T-helper 1 cell treated with Interleukin-12 subunit alpha and Interleukin-12 subunit beta and Interleukin-4 antibody, amounts not matched to agents 30 μg/mL and 1 μg/mL, for 36 hours (primary cell): ENCODE measurements around the gene SSNA1.

Experiments used
- H3K27ac Mint-ChIP-seq: one replicate; pipeline ENCODE4 v1.8.0; 2021; ENCODE audit warnings: mild to moderate bottlenecking, mixed read lengths
- H3K27me3 Mint-ChIP-seq: one replicate; pipeline ENCODE4 v1.8.0; 2021; ENCODE audit warnings: low read depth, mixed read lengths
- H3K36me3 Mint-ChIP-seq: one replicate; pipeline ENCODE4 v1.8.0; 2021; ENCODE audit warnings: low read depth, mixed read lengths
- H3K4me1 Mint-ChIP-seq: one replicate; pipeline ENCODE4 v1.8.0; 2021; ENCODE audit warnings: low read depth, mixed read lengths
- H3K4me3 Mint-ChIP-seq: one replicate; pipeline ENCODE4 v1.8.0; 2021; ENCODE audit warnings: mild to moderate bottlenecking, moderate library complexity, mixed read lengths
- H3K9me3 Mint-ChIP-seq: one replicate; pipeline ENCODE4 v1.8.0; 2021; ENCODE audit warnings: mixed read lengths

The SSNA1 gene

DNA sequence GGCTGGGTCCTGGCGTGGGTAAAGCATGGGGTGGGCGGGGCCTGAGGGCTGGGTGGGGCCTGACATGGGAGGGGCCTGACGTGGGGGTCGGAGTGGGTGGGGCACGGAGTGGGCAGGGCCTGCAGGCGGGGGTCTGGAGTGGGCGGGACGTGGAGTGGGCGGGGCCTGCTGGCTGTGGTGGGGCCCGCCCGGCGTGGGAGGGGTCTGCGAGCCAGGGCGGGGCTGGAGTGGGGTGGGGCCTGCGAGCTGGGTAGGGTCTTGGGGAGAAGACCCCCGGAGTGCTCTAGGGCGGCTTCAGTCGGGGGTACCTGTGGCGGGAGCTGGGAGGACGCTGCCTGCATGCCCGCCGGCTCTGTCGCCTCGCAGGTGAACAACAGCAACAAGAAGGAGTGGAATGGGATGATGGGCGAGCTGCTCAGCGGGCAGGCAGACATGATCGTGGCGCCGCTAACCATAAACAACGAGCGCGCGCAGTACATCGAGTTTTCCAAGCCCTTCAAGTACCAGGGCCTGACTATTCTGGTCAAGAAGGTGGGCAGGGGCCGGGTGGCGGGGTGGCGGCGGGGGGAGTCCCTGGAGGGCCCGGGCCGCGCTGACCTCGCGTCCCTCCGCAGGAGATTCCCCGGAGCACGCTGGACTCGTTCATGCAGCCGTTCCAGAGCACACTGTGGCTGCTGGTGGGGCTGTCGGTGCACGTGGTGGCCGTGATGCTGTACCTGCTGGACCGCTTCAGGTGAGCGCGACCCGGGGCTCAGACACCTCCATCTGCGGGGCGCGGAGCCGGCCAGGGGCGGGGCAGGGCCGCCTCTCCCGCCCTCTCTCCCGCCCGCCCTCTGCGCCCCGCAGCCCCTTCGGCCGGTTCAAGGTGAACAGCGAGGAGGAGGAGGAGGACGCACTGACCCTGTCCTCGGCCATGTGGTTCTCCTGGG is 26.7 kb upstream of the SSNA1 start:
- Mint-ChIP-seq H3K36me3 (no peaks in the 10 kb centered on the region), H3K4me1 (peaks cover 11% of the 10 kb centered on the region), H3K27ac (no peak overlapping the region), H3K27me3 (peaks cover 29% of the 10 kb centered on the region), H3K4me3 (no peak overlapping the region), H3K9me3 (no peaks in the 10 kb centered on the region)

DNA sequence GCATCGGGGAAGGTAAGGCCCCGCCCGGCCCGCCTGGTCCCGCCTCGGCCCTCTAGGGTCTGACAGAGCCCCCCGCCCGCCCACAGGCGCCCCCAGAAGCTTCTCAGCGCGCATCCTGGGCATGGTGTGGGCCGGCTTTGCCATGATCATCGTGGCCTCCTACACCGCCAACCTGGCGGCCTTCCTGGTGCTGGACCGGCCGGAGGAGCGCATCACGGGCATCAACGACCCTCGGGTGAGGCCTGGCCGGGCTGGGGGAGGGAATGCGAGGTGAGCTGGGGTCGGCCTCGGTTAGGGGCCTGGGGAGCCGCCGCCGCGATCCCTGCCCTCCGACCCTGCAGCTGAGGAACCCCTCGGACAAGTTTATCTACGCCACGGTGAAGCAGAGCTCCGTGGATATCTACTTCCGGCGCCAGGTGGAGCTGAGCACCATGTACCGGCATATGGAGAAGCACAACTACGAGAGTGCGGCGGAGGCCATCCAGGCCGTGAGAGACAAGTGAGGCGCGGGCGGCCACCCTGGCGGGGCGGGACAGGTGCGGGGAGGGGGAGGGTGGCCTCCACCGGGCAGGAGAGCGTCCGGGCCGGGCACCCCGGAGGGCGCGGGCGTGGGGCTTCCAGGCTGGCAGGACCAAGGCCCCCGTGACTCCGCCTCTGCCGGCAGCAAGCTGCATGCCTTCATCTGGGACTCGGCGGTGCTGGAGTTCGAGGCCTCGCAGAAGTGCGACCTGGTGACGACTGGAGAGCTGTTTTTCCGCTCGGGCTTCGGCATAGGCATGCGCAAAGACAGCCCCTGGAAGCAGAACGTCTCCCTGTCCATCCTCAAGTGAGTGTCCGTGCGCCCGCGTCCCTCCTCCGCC is 25.7 kb upstream of the SSNA1 start:
- no peak overlapping the region for H3K27ac Mint-ChIP-seq
- no peak overlapping the region for H3K4me3 Mint-ChIP-seq
- H3K9me3 Mint-ChIP-seq, result no peaks in the 10 kb centered on the region
- H3K36me3 Mint-ChIP-seq, result no peaks in the 10 kb centered on the region
- H3K27me3 Mint-ChIP-seq, result peaks cover 29% of the 10 kb centered on the region
- H3K4me1 Mint-ChIP-seq, result peaks cover 6% of the 10 kb centered on the region

DNA sequence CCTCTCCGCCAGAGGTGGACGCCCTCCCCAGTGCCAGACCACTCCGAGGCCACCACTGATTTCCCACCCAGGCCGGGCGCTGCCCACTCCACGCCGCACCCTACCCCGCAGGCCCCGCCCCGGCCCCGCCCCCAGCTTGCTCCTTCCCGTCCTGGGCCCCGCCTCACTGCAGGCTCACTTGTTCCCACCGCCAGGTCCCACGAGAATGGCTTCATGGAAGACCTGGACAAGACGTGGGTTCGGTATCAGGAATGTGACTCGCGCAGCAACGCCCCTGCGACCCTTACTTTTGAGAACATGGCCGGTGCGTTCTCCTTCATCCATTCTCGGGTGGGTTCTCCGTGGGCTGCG is 25.1 kb upstream of the SSNA1 start:
- no peak overlapping the region for H3K4me3 Mint-ChIP-seq
- no peaks in the 10 kb centered on the region for H3K9me3 Mint-ChIP-seq
- peaks cover 4% of the 10 kb centered on the region for H3K4me1 Mint-ChIP-seq
- H3K27me3 Mint-ChIP-seq, result peaks cover 23% of the 10 kb centered on the region
- no peak overlapping the region for H3K27ac Mint-ChIP-seq
- no peaks in the 10 kb centered on the region for H3K36me3 Mint-ChIP-seq

DNA sequence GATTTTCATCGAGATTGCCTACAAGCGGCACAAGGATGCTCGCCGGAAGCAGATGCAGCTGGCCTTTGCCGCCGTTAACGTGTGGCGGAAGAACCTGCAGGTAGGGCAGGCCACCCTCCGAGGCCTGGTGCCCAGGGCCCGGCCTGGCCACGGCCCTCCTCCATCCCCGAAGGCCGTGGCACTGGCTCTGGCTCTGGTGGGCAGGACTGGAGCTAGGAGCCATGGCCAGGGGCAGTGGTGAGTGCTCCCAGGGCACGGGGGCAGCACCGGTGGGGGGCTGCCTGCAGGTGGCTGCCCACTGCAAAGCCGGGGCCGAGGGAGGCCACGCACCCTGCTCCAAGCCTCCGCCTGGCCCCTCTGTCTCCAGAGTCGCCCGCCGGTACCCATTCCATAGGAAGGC is 24.7 kb upstream of the SSNA1 start:
- Mint-ChIP-seq H3K27ac (no peak overlapping the region), H3K4me1 (peaks cover 4% of the 10 kb centered on the region), H3K27me3 (peaks cover 22% of the 10 kb centered on the region), H3K4me3 (no peak overlapping the region), H3K36me3 (no peaks in the 10 kb centered on the region), H3K9me3 (no peaks in the 10 kb centered on the region)

DNA sequence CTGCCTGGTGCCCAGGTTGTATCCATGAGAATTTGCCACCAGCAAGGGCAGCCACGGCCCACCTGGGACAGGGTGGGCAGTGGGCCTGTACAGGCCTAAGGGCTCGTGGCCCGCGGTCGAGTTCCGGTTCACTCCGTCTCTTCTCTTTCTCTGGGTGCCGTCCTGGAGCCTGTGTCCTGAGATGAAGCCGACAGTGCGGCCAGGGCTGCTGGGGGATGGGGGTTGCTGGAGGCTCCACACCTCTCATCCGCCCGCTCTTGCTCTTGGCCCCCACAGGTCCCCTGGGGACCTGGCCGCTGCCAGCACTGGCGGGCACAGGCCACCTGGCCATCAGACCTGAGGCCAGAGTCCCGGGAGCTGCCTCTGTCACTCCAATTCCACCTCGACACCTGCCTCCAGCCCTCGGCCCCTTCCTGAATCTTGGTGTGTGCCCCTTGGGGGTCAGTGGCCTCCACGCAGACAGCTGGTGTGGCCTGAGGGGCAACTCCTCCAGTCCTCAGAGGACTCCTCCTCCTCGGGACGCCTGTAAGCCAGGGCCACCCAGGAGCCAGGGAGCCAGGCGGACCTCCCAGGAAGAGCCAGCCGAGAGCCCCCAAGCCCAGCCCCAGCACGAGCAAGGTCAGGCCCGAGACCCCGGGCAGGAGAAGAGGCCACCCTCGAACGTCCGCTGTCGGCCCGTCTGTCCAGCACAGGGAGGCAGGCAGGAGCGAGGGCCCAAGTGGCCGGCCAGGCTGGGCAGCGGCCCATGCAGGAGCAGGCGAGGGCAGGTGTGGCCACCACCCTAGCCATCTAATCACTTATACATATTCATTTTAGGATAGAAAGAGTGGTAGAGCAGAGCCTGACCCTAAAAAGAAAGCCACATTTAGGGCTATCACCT is 23.9 kb upstream of the SSNA1 start:
- Mint-ChIP-seq H3K9me3 (no peaks in the 10 kb centered on the region), H3K36me3 (no peaks in the 10 kb centered on the region), H3K4me3 (no peak overlapping the region), H3K27ac (no peak overlapping the region), H3K4me1 (no peaks in the 10 kb centered on the region), H3K27me3 (peaks cover 14% of the 10 kb centered on the region)

DNA sequence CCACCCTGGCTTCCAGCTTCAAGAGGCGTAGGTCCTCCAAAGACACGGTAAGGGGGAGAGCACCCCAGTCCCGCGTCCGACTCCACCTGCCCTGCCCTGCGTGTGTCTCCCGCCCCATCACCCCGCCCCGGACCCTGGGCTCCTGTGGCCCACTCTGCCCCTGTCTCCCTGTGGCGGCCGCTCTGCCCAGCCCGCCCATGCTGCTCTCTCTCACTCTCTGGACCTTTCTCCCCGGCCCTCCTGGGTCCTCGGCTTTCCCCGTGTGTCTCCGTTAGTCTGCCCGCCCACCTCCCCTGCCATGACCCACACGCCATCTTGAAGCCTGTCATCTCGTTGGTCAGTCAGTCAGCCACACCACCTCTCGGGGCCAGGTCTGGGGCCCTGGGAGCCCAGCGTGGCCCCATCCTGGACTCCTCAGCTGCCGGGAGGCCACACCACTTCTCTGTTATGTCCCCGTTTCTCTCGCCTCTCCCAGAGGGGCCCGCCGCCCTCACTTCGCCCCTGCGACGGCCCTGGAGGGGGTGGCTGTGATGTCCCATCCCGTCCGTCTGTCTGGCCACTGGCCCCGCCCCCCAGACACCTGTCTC is 23.1 kb upstream of the SSNA1 start:
- Mint-ChIP-seq H3K9me3 (no peaks in the 10 kb centered on the region), H3K27me3 (peaks cover 14% of the 10 kb centered on the region), H3K4me3 (no peak overlapping the region), H3K27ac (no peak overlapping the region), H3K4me1 (no peaks in the 10 kb centered on the region), H3K36me3 (no peaks in the 10 kb centered on the region)

DNA sequence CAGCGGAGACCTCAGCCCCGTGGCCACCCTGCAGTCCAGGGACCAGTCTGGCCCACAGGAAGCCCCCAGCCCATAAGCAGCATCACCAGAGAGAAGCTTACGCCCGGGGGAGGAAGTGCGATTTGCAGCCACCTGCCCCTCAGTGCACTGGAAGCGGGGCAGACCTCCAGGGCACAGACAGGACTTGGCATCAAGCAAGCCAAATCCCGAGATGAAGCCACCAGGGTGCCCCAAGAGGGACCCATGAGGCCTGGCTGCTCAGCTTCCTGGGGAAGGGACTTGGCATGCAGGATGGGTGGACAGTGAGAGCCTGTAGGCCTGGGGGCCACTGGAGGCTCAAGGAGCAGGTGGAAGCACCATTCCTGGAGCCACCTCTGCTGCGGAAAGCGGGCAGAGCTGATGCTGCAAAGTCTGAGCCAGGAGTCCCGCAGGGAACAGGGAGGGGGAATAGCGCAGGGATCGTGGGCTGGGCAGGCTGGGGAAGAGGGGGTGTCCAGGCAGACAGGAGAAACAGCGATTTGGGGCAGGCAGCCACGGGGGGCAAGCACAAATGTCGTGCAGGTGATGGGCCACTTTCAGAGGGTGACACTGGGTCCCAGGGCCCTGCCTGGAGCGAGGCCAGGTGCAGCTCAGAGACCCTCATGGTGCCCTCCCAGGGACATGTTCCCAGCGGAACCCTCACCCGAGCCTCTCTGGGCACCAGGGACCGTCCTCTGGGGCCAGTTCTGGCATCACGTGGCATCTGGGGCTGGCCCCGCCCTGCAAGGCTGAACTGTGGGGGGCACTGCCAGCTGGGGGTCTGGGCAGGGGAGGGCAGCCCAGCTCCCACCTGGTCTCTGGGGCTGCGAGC is 21.9 kb upstream of the SSNA1 start:
- H3K4me3 Mint-ChIP-seq, result no peak overlapping the region
- no peaks in the 10 kb centered on the region for H3K36me3 Mint-ChIP-seq
- no peaks in the 10 kb centered on the region for H3K4me1 Mint-ChIP-seq
- no peak overlapping the region for H3K27ac Mint-ChIP-seq
- peaks cover 21% of the 10 kb centered on the region for H3K27me3 Mint-ChIP-seq
- H3K9me3 Mint-ChIP-seq, result no peaks in the 10 kb centered on the region

DNA sequence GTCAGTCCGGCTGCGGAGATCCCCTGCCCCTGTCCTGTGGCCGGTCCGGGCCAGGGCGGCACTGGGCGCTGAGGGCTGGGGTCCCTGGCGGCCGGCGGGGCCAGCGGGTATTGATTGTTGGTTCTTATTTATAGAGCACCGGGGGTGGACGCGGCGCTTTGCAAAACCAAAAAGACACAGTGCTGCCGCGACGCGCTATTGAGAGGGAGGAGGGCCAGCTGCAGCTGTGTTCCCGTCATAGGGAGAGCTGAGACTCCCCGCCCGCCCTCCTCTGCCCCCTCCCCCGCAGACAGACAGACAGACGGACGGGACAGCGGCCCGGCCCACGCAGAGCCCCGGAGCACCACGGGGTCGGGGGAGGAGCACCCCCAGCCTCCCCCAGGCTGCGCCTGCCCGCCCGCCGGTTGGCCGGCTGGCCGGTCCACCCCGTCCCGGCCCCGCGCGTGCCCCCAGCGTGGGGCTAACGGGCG is 21.2 kb upstream of the SSNA1 start:
- no peak overlapping the region for H3K4me3 Mint-ChIP-seq
- H3K36me3 Mint-ChIP-seq, result no peaks in the 10 kb centered on the region
- no peak overlapping the region for H3K27ac Mint-ChIP-seq
- H3K27me3 Mint-ChIP-seq, result peaks cover 21% of the 10 kb centered on the region
- H3K4me1 Mint-ChIP-seq, result no peaks in the 10 kb centered on the region
- no peaks in the 10 kb centered on the region for H3K9me3 Mint-ChIP-seq

DNA sequence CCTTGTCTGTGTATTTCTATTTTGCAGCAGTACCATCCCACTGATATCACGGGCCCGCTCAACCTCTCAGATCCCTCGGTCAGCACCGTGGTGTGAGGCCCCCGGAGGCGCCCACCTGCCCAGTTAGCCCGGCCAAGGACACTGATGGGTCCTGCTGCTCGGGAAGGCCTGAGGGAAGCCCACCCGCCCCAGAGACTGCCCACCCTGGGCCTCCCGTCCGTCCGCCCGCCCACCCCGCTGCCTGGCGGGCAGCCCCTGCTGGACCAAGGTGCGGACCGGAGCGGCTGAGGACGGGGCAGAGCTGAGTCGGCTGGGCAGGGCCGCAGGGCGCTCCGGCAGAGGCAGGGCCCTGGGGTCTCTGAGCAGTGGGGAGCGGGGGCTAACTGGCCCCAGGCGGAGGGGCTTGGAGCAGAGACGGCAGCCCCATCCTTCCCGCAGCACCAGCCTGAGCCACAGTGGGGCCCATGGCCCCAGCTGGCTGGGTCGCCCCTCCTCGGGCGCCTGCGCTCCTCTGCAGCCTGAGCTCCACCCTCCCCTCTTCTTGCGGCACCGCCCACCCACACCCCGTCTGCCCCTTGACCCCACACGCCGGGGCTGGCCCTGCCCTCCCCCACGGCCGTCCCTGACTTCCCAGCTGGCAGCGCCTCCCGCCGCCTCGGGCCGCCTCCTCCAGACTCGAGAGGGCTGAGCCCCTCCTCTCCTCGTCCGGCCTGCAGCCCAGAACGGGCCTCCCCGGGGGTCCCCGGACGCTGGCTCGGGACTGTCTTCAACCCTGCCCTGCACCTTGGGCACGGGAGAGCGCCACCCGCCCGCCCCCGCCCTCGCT is 20.5 kb upstream of the SSNA1 start:
- Mint-ChIP-seq H3K36me3 (no peaks in the 10 kb centered on the region), H3K4me3 (no peak overlapping the region), H3K9me3 (no peaks in the 10 kb centered on the region), H3K27me3 (peaks cover 21% of the 10 kb centered on the region), H3K4me1 (no peaks in the 10 kb centered on the region), H3K27ac (no peak overlapping the region)

DNA sequence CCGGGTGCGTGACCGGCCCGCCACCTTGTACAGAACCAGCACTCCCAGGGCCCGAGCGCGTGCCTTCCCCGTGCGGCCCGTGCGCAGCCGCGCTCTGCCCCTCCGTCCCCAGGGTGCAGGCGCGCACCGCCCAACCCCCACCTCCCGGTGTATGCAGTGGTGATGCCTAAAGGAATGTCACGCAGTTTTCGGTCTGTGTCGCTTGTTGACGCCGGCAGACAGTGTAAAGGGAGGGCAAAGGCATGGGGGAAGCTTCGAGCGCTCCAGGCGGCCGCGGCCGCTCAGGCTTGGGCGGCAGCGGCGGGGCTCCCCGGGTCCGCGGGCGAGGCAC is 19.9 kb upstream of the SSNA1 start:
- Mint-ChIP-seq H3K36me3 (no peaks in the 10 kb centered on the region), H3K27ac (no peak overlapping the region), H3K9me3 (no peaks in the 10 kb centered on the region), H3K4me3 (no peak overlapping the region), H3K27me3 (peaks cover 27% of the 10 kb centered on the region), H3K4me1 (no peaks in the 10 kb centered on the region)

DNA sequence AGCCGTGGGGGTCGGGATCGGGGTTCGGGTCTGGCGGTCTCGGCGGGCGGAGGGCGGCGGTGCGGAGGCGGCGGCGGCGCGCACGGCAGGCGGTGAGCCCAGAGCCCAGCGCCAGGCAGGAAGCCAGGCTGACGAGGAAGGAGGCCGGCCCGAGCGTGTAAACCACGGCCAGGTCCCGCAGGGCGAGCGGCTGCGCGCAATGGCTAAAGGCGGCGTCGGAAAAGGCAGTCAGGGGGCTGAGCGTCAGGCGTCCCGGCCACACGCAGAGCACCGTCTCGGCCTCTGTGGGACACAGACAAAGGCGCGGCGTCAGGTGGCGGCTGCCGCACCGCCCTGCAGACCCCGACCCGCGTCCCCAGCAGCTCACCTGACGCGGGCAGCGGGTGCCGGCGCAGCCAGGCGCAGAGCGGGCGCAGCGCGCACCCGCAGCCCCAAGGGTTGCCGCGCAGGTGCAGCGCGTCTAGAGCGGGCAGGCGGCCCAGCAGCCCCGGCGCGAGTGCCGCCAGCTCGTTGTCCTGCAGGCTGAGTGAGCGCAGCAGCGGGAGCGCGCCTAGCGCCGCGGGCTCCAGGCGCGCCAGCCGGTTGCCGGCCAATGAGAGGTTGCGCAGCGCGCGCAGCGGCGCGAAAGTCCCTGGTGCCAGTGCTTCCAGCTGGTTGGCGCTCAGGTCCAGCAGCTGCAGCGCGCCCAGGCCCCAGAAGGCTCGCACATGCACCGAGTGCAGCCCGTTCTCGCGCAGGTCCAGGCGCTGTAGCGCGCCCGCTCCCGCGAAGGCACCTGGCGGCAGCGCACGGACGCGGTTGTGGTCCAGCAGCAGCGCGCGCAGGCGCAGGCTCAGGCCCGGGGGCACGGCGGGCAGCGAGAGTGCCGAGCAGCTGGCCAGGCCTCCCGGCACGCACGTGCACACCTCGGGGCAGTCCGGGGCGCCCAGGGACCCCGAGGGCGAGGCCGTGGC is 19.3 kb upstream of the SSNA1 start:
- Mint-ChIP-seq H3K4me3 (peak overlapping the region; percentile 28), H3K9me3 (no peaks in the 10 kb centered on the region), H3K27me3 (peaks cover 27% of the 10 kb centered on the region), H3K27ac (peak overlapping the region; percentile 59), H3K36me3 (no peaks in the 10 kb centered on the region), H3K4me1 (no peaks in the 10 kb centered on the region)

DNA sequence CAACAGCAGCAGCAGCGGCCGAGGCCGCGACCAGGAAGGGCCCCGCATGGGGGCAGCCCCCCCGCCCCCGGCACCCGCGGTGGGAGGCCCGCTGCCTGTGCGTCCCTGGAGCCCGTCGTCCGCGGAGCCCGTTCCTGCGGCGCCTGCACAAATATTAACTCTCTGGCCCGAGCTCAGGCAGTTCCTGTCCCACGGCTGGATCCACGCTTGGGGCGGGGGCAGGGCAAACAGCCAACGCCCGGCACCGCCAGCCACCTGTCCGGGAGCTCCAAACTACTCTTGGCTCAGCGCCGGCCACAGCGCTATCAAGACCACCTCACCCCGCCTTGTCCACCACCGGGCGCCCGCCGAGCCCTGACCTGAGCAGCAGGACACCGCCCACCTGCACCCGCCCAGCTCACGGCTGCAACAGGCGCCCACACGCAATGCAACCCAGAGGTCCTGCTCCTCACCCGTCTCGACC is 18.5 kb upstream of the SSNA1 start, which contains the start of gene LRRC26:
Gene LRRC26 (minus strand): TSS at position 156 of the 463 bp plus-strand sequence. CDS start 108 bp downstream, at position 48.
- H3K36me3 Mint-ChIP-seq, result no peaks in the 10 kb centered on the region
- H3K4me1 Mint-ChIP-seq, result no peaks in the 10 kb centered on the region
- no peaks in the 10 kb centered on the region for H3K9me3 Mint-ChIP-seq
- H3K27ac Mint-ChIP-seq, result peak within 1 kb of the TSS; percentile 59
- peaks cover 27% of the 10 kb centered on the region for H3K27me3 Mint-ChIP-seq
- H3K4me3 Mint-ChIP-seq, result peak within 1 kb of the TSS; percentile 28
